Erythroblast (primary cell): ENCODE data around the gene GPR21.

ENCODE experiments used
- GATA1 ChIP-seq: IDR thresholded peaks from 2 replicates; pipeline ENCODE4 v1.6.1; 2011; ENCODE audit warnings: low read depth, mild to moderate bottlenecking, control low read depth, low read length, moderate library complexity
- POLR2A ChIP-seq: IDR thresholded peaks from 2 replicates; pipeline ENCODE4 v1.6.1; 2011; ENCODE audit warnings: mild to moderate bottlenecking, low read length

DNA sequence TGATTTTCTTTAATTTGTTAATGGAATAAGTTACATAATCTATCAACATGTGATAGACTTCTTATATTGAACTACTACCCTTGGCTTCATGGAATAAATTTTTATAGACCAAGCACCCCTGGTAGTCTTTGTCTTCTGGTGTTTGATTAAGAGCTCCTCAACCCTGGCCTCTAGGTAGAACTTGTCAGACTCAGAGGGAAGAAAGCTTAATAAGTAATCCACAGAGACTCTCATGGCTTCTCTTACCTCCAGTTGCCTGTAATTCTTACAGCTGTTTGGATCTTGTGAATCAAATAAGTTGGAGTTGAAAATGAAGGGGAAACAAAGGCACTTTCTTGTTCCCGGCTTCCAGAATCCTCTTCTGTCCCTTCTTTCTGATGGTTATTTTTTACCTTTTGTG, 7.0 kb upstream of the GPR21 start:
- no peak for TF ChIP-seq POLR2A
- no peak for TF ChIP-seq GATA1
